Stimulated activated CD8-positive, alpha-beta memory T cell treated with anti-CD3 and anti-CD28 coated beads, Interleukin-2, amount 100 ng/mL, for 48 hours (primary cell): ENCODE data around the gene EPB41L2.

ENCODE experiments used
- DNase-seq, 2 donors: peaks; one replicate each; pipeline ENCODE4 v3.0.0-alpha.2; 2020; ENCODE audit warnings: low read depth in 2 of 2

The EPB41L2 gene

GRCh38 chr6:130913120-130913519 is 149.9 kb downstream of the EPB41L2 start:
- DNase-seq: no peak

GRCh38 chr6:130912434-130912833 is 150.6 kb downstream of the EPB41L2 start:
- no peak for DNase-seq

GRCh38 chr6:130908958-130909357 is 154.1 kb downstream of the EPB41L2 start:
- DNase-seq: no peak

- DNase-seq: no peak
Observed at GRCh38 chr6:130908188-130908587, 154.9 kb downstream of the EPB41L2 start.

GRCh38 chr6:130907687-130908086 is 155.4 kb downstream of the EPB41L2 start:
- no peak for DNase-seq

GRCh38 chr6:130906736-130907381 is 156.2 kb downstream of the EPB41L2 start:
- no peak for DNase-seq

GRCh38 chr6:130903602-130904001 is 159.4 kb downstream of the EPB41L2 start:
- no peak for DNase-seq

- DNase-seq: no peak
Observed at GRCh38 chr6:130903007-130903406, 160.0 kb downstream of the EPB41L2 start.

- DNase-seq: no peak
Observed at GRCh38 chr6:130900913-130901312, 162.1 kb downstream of the EPB41L2 start.

- no peak for DNase-seq
Observed at GRCh38 chr6:130896249-130896648, 166.8 kb downstream of the EPB41L2 start.

- no peak for DNase-seq
Observed at GRCh38 chr6:130895516-130895915, 167.5 kb downstream of the EPB41L2 start.

- DNase-seq: no peak
Observed at GRCh38 chr6:130893766-130894165, 169.3 kb downstream of the EPB41L2 start.

- DNase-seq: no peak
Observed at GRCh38 chr6:130893277-130893676, 169.8 kb downstream of the EPB41L2 start.

GRCh38 chr6:130890521-130890971 is 172.5 kb downstream of the EPB41L2 start:
- DNase-seq: no peak

- no peak for DNase-seq
Observed at GRCh38 chr6:130889423-130889822, 173.6 kb downstream of the EPB41L2 start.

GRCh38 chr6:130888246-130888645 is 174.8 kb downstream of the EPB41L2 start:
- DNase-seq: no peak

- DNase-seq: no peak
Observed at GRCh38 chr6:130886966-130887365, 176.1 kb downstream of the EPB41L2 start.

- peak; percentile 7 to 28 for DNase-seq
Observed at GRCh38 chr6:130885392-130886192, 177.5 kb downstream of the EPB41L2 start.

- DNase-seq: no peak
Observed at GRCh38 chr6:130882370-130882769, 180.7 kb downstream of the EPB41L2 start.

GRCh38 chr6:130879826-130880225 is 183.2 kb downstream of the EPB41L2 start:
- no peak for DNase-seq

GRCh38 chr6:130873746-130874145 is 189.3 kb downstream of the EPB41L2 start:
- DNase-seq: no peak

- DNase-seq: peak; percentile 55 to 62
Observed at GRCh38 chr6:130872250-130873095, 190.6 kb downstream of the EPB41L2 start.
